ENCODE data around the gene DCAF8. TPM values are rescaled to one million over a fixed set of nuclear protein-coding genes. Genes with fewer than 3 reads are reported as not detected.

Gene DCAF8
- total and polyA plus RNA-seq, 2 of the 4 experiments (the other 2 are of a cell fraction): 83.3 to 83.8 TPM

DNA sequence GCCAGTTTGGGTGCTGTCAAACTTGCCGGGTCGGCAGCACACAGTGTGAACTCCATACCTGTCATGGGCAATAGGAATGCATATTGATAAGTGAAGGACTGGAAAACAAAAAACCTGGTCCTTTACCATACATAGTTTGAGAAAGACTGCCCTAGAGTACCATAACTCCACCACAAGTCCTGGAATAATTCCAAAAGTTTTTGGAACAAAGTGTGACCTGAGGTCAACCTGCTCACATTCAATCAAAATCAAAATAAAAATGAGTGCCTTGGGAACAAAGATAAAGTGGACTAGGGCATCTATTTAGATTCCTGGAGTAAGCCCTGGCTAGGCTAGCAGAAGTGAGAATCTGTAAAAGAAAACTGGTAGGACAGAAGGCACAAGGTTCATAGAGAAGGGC, 15.0 kb upstream of the DCAF8 start:
- Histone ChIP-seq H2AFZ (replicated peaks; ENCODE audit: low read length, poor library complexity) (no peak overlapping the region), H3K4ac (ENCODE audit: low read depth, low read length) (no peak overlapping the region), H3K36me3 (ENCODE audit: control insufficient read depth, insufficient read depth, low read length) (peaks cover 30% of the 10 kb centered on the region), H3K79me1 (ENCODE audit: low read depth in 1 of 2, low read length in 2 of 2) (peaks cover 0 to 6% of the 10 kb centered on the region in 2 experiments; a peak in 2 of 4 replicates), H3K4me1 (ENCODE audit: control insufficient read depth, insufficient read depth, low read length) (no peaks in the 10 kb centered on the region), H4K20me1 (ENCODE audit: insufficient read depth, low read length) (no peaks in the 10 kb centered on the region), H2AK9ac (replicated peaks; ENCODE audit: low read depth, low read length, poor library complexity) (no peak overlapping the region), H3K9me3 (ENCODE audit: control insufficient read depth, insufficient read depth, low read length) (no peaks in the 10 kb centered on the region), H3K9me1 (ENCODE audit: insufficient read depth, low read length) (no peaks in the 10 kb centered on the region; the same call in 1 of the 2 replicates), H2BK15ac (ENCODE audit: low read depth, low read length) (no peak overlapping the region), H3K4me2 (ENCODE audit: low read depth, low read length) (no peak overlapping the region), H4K91ac (ENCODE audit: insufficient read depth, low read depth, low read length) (no peak overlapping the region), H3K18ac (ENCODE audit: low read depth, low read length) (no peak overlapping the region), H2BK120ac (ENCODE audit: low read depth, low read length) (no peak overlapping the region), H2AK5ac (ENCODE audit: low read depth, low read length) (no peak overlapping the region), H3K23ac (ENCODE audit: low read depth, low read length) (no peak overlapping the region), H3K4me3 (ENCODE audit: insufficient read depth, low read depth, low read length) (no peak overlapping the region), H3K14ac (replicated peaks; ENCODE audit: low read depth, low read length) (no peak overlapping the region), H2BK20ac (ENCODE audit: low read depth, low read length) (no peak overlapping the region), H3K9ac (ENCODE audit: low read depth, low read length) (no peak overlapping the region), H4K5ac (ENCODE audit: low read depth, low read length) (no peak overlapping the region), H4K8ac (ENCODE audit: low read depth in 2 of 2, low read length in 2 of 2) (no peak overlapping the region), H2BK5ac (ENCODE audit: low read depth, low read length, poor library complexity, severe bottlenecking) (no peak overlapping the region), H3K27ac (ENCODE audit: insufficient read depth, low read length) (no peak overlapping the region), H3K27me3 (ENCODE audit: control insufficient read depth, insufficient read depth, low read length) (no peaks in the 10 kb centered on the region), H3K56ac (ENCODE audit: extremely low read depth, insufficient read depth, low read length) (no peak overlapping the region)
- POLR2A ChIA-PET (ENCODE audit: unreplicated experiment): no interaction called here
- intact Hi-C loops (cut with micrococcal nuclease): no loop called here
- WGBS, 2 experiments (ENCODE audit: extremely low coverage in 2 of 2, insufficient read length in 1 of 2): no CpG with 5 or more reads among the region's 2 CpGs
- in situ Hi-C loops (cut with MboI; ENCODE audit: low sequenced_read_pairs): no loop called here
- ATAC-seq (ENCODE audit: low read depth): no peak
- dilution Hi-C loops (cut with HindIII; ENCODE audit: low sequenced_read_pairs, unreplicated experiment): no loop called here
- CTCF ChIA-PET: interaction anchor here (1.1 kb wide), 1 partner anchor 14 kb away, joined by 3 read pairs; no protein-coding TSS in a partner anchor
- TF ChIP-seq CHD1 (IDR thresholded peaks at IDR 0.05; ENCODE audit: low read depth, low read length): no peak
- TF ChIP-seq SMC3 (IDR thresholded peaks at IDR 0.05; ENCODE audit: low read depth, low read length): no peak
- TF ChIP-seq, protein P1, sequence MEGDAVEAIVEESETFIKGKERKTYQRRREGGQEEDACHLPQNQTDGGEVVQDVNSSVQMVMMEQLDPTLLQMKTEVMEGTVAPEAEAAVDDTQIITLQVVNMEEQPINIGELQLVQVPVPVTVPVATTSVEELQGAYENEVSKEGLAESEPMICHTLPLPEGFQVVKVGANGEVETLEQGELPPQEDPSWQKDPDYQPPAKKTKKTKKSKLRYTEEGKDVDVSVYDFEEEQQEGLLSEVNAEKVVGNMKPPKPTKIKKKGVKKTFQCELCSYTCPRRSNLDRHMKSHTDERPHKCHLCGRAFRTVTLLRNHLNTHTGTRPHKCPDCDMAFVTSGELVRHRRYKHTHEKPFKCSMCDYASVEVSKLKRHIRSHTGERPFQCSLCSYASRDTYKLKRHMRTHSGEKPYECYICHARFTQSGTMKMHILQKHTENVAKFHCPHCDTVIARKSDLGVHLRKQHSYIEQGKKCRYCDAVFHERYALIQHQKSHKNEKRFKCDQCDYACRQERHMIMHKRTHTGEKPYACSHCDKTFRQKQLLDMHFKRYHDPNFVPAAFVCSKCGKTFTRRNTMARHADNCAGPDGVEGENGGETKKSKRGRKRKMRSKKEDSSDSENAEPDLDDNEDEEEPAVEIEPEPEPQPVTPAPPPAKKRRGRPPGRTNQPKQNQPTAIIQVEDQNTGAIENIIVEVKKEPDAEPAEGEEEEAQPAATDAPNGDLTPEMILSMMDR (conservative IDR thresholded peaks at IDR 0.05; ENCODE audit: low read depth, low read length): no peak
- TF ChIP-seq, protein P2, sequence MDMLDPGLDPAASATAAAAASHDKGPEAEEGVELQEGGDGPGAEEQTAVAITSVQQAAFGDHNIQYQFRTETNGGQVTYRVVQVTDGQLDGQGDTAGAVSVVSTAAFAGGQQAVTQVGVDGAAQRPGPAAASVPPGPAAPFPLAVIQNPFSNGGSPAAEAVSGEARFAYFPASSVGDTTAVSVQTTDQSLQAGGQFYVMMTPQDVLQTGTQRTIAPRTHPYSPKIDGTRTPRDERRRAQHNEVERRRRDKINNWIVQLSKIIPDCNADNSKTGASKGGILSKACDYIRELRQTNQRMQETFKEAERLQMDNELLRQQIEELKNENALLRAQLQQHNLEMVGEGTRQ (IDR thresholded peaks at IDR 0.05; ENCODE audit: low read depth, low read length): no peak
- TF ChIP-seq RCOR1 (IDR thresholded peaks at IDR 0.05; ENCODE audit: insufficient replicate concordance, low read length): no peak
- TF ChIP-seq POLR2A (IDR thresholded peaks at IDR 0.05; ENCODE audit: low read depth, low read length): no peak
- no peak for DNase-seq
- TSS peak; percentile 53 for BruUV-seq (replicated peaks)

Data from IMR-90 (cell line).